Duodenal mucosa (tissue), 2 donors: ENCODE measurements around the gene GNAI1.

Experiments
- H3K27ac ChIP-seq: one replicate; pipeline ENCODE4 v1.7.0; 2013; ENCODE audit warnings: low read depth, low read length
- H3K27me3 ChIP-seq, 2 donors: one replicate each; pipeline ENCODE4 v1.7.0; 2013; ENCODE audit warnings: low read length in 2 of 2, control low read depth in 1 of 2; ENCODE audit not compliant: insufficient read depth in 2 of 2, control insufficient read depth in 1 of 2
- H3K36me3 ChIP-seq, 2 donors: one replicate each; pipeline ENCODE4 v1.7.0; 2013; ENCODE audit warnings: low read length in 2 of 2, control low read depth in 1 of 2; ENCODE audit not compliant: insufficient read depth in 2 of 2, control insufficient read depth in 1 of 2
- H3K4me1 ChIP-seq, 2 donors: one replicate each; pipeline ENCODE4 v1.7.0; 2013; ENCODE audit warnings: low read length in 2 of 2, control low read depth in 1 of 2; ENCODE audit not compliant: insufficient read depth in 2 of 2, control insufficient read depth in 1 of 2
- H3K4me3 ChIP-seq, 2 donors: one replicate each; pipeline ENCODE4 v1.7.0; 2013; ENCODE audit warnings: low read length in 2 of 2, low read depth in 1 of 2
- H3K9ac ChIP-seq, 2 donors: one replicate each; pipeline ENCODE4 v1.7.0; 2013; ENCODE audit warnings: low read length in 2 of 2, low read depth in 1 of 2
- H3K9me3 ChIP-seq, 2 donors: one replicate each; pipeline ENCODE4 v1.7.0; 2013; ENCODE audit warnings: low read length in 2 of 2, control low read depth in 1 of 2; ENCODE audit not compliant: control insufficient read depth in 1 of 2

Gene GNAI1

DNA sequence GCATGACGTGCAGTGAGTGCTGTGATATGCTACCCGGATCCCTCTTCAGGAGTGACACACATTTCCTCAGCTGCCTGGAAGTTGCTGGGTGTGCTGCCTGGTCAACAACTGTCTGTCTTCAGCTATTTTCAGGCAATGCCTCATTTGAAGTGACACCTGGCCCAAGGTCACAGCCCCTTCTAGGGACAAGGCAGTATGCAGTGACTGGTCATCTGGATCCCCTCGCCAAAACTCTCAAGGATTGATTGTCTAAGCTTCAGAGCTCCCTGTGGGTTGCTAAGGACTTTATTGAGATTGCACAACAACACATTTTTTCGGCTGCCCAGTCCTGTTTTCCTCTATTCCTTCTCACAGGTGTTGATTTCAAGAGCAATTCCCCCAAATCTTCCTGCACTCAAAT, 108.8 kb downstream of the GNAI1 start:
- Histone ChIP-seq H3K9ac (no peak overlapping the region), H3K4me1 (no peaks in the 10 kb centered on the region), H3K36me3 (no peaks in the 10 kb centered on the region), H3K9me3 (no peaks in the 10 kb centered on the region), H3K27me3 (no peaks in the 10 kb centered on the region), H3K27ac (no peak overlapping the region), H3K4me3 (no peak overlapping the region)

DNA sequence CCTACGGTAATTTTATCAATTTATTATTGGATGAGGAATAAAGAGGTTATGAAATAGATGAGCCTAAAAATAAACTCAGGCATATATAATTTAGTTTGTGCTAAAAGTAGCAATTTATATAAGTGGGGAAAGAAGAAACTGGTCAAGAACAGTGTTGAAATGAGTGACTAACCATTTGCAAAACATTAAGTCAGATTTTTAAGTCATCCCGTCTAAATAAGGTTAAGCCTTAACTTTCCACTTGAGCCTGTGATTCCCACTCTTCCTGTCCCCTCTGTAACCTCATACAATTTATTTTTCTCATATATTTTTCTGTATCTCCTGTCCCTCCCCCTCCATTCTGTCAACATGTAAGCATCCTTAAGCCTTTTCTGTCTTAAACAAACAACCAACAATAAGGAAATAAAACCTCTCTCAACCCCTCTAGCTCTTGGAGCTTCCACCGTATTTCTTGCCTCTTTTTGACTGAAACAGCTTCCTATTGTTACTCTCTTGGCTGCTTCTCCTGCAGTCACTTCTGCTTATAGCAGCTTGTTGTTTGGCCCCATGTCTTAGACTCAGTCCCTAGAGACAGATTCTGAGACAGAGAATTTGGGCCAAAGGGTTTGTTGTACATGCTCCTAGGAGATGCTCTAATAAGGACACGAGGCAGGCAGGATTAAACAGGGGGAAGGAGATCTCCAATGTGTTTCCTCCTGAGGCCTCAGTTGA, 109.7 kb downstream of the GNAI1 start:
- H3K9ac ChIP-seq, result no peak overlapping the region
- H3K27ac ChIP-seq, result no peak overlapping the region
- no peak overlapping the region for H3K4me3 ChIP-seq
- no peaks in the 10 kb centered on the region for H3K27me3 ChIP-seq
- H3K36me3 ChIP-seq, result no peaks in the 10 kb centered on the region
- H3K9me3 ChIP-seq, result no peaks in the 10 kb centered on the region
- no peaks in the 10 kb centered on the region for H3K4me1 ChIP-seq

GRCh38 chr7:80247144-80247543, 112.5 kb downstream of the GNAI1 start:
- Histone ChIP-seq H3K27me3 (no peaks in the 10 kb centered on the region), H3K4me1 (no peaks in the 10 kb centered on the region), H3K9ac (no peak overlapping the region), H3K36me3 (no peaks in the 10 kb centered on the region), H3K9me3 (no peaks in the 10 kb centered on the region), H3K4me3 (no peak overlapping the region), H3K27ac (no peak overlapping the region)

DNA sequence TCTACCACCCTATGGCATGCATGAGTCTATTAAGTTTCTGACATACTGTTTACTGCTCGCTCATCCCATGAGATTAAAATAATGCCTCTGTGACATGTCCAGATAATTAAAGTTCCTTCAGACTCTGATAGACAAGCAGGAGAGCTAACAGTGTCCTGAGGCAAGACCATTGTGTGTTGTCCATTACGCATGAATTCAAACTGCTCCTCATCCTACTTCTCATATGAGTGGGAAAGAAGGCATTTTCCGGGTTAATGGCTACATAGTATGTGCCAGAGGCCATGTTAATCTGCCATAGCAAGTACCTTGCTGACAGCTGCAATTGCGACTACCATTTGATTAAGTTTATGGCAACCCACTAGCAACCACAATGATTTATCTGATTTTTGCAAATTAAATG, 113.3 kb downstream of the GNAI1 start:
- Histone ChIP-seq H3K4me1 (no peaks in the 10 kb centered on the region), H3K9me3 (no peaks in the 10 kb centered on the region), H3K27ac (no peak overlapping the region), H3K36me3 (no peaks in the 10 kb centered on the region), H3K27me3 (no peaks in the 10 kb centered on the region), H3K9ac (no peak overlapping the region), H3K4me3 (no peak overlapping the region)

DNA sequence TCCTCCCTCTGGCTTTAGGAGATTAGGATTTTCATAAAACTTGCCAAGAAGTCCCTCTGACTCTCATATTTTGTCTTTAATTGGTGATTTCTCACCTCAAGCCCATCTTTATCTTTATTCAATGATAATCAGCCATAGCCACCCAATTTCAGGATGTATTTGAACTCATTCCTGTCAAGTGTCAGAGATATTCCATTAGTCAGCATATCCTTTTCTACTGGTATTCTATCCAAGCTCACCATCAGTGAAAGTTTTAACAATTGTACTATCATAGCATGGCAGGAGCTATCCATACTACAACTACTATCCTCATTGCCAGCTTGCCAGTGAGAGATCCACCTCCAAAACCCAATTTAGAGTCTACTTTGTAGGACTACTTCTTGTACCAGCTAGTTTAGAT, 114.6 kb downstream of the GNAI1 start:
- Histone ChIP-seq H3K27ac (no peak overlapping the region), H3K27me3 (no peaks in the 10 kb centered on the region), H3K36me3 (no peaks in the 10 kb centered on the region), H3K9ac (no peak overlapping the region), H3K9me3 (no peaks in the 10 kb centered on the region), H3K4me3 (no peak overlapping the region), H3K4me1 (no peaks in the 10 kb centered on the region)

DNA sequence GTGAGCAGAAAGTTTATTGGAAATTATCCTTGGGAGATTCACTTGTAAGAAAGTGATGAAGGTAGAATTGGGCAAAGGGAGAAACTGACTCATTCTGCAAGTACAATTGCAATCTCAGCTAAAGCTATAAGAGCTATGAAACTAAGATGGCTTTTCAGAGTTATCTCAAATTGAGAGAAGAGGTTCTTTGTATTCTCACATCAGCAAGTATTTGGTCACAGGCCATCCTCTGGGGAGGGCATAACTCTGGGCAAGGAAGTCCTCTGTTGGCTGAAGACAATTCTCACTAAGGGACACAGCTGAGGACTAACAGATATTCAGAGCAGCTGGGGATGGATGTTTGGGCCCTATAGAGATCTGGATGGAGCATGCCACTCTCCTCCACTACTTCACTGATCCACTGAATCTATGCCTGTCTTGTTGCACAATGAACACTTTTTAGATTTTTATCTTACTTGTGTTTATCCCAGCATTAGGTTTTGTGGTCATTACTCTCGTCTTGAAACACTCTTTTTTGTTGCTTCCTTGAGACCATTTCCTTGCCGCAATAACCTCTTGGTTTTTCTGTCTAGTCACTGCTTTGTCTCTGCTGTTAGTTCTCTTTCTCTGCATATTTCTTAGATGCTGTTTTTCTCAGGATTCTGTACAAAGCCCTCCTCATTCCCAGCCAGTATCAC, 115.1 kb downstream of the GNAI1 start:
- no peaks in the 10 kb centered on the region for H3K4me1 ChIP-seq
- no peak overlapping the region for H3K9ac ChIP-seq
- no peaks in the 10 kb centered on the region for H3K36me3 ChIP-seq
- no peaks in the 10 kb centered on the region for H3K27me3 ChIP-seq
- no peak overlapping the region for H3K27ac ChIP-seq
- no peaks in the 10 kb centered on the region for H3K9me3 ChIP-seq
- no peak overlapping the region for H3K4me3 ChIP-seq

- H3K9me3 ChIP-seq, result no peaks in the 10 kb centered on the region
- H3K9ac ChIP-seq, result no peak overlapping the region
- no peak overlapping the region for H3K27ac ChIP-seq
- no peaks in the 10 kb centered on the region for H3K4me1 ChIP-seq
- no peak overlapping the region for H3K4me3 ChIP-seq
- no peaks in the 10 kb centered on the region for H3K36me3 ChIP-seq
- H3K27me3 ChIP-seq, result no peaks in the 10 kb centered on the region
These were observed 118.6 kb downstream of the GNAI1 start for GRCh38 chr7:80253237-80253636.

DNA sequence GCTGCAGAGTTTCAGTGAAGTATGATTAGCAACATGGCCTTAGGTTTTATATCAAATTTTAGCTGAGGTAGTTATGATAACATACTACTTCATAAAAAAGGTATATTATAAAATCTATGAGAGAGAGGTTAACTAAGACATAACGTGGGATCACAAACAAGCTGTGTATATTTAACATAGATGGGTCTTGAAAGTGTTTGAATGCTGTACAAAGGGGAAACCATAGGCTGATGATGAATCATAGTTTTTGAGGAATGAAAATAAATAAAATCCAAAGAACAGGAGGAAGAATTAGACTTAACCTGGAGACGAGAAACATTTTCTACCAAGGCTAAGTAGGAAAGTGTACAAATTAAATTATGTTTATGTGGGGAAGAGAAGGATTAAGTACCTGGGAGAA, 119.0 kb downstream of the GNAI1 start:
- Histone ChIP-seq H3K4me3 (no peak overlapping the region), H3K9ac (no peak overlapping the region), H3K36me3 (no peaks in the 10 kb centered on the region), H3K4me1 (no peaks in the 10 kb centered on the region), H3K9me3 (no peaks in the 10 kb centered on the region), H3K27me3 (no peaks in the 10 kb centered on the region), H3K27ac (no peak overlapping the region)

- Histone ChIP-seq H3K27me3 (no peaks in the 10 kb centered on the region), H3K36me3 (no peaks in the 10 kb centered on the region), H3K27ac (no peak overlapping the region), H3K4me3 (no peak overlapping the region), H3K9ac (no peak overlapping the region), H3K9me3 (no peaks in the 10 kb centered on the region), H3K4me1 (no peaks in the 10 kb centered on the region)
These were observed 121.0 kb downstream of the GNAI1 start for GRCh38 chr7:80255656-80256055.

GRCh38 chr7:80257756-80258155, 123.1 kb downstream of the GNAI1 start:
- Histone ChIP-seq H3K36me3 (no peaks in the 10 kb centered on the region), H3K9me3 (no peaks in the 10 kb centered on the region), H3K27me3 (no peaks in the 10 kb centered on the region), H3K4me1 (no peaks in the 10 kb centered on the region), H3K27ac (no peak overlapping the region), H3K9ac (no peak overlapping the region), H3K4me3 (no peak overlapping the region)
